Amniotic stem cell (primary cell): ENCODE data around the gene EPHA8.

Experiments
- DNase-seq: peaks from one replicate; lab custom pipeline; 2025; lab: John Stamatoyannopoulos, UW

Gene EPHA8

GRCh38 chr1:22562584-22563583 is at the start of gene EPHA8:
Gene EPHA8 (plus strand): TSS chr1:22563489. CDS start chr1:22563636, 147 bp downstream.
- DNase-seq, result no peak

GRCh38 chr1:22516906-22517571 is 46.2 kb upstream of the EPHA8 start:
- no peak for DNase-seq

GRCh38 chr1:22517956-22518355 is 45.3 kb upstream of the EPHA8 start:
- DNase-seq, result no peak

GRCh38 chr1:22518379-22518778 is 44.9 kb upstream of the EPHA8 start:
- no peak for DNase-seq

- DNase-seq, result no peak
These were observed 42.4 kb upstream of the EPHA8 start for GRCh38 chr1:22520871-22521270.

GRCh38 chr1:22521692-22522091 is 41.6 kb upstream of the EPHA8 start:
- DNase-seq, result no peak

- DNase-seq, result no peak
These were observed 41.0 kb upstream of the EPHA8 start for GRCh38 chr1:22522221-22522743.

GRCh38 chr1:22524481-22524880 is 38.8 kb upstream of the EPHA8 start:
- no peak for DNase-seq

- no peak for DNase-seq
These were observed 38.1 kb upstream of the EPHA8 start for GRCh38 chr1:22525211-22525610.

- DNase-seq, result no peak
These were observed 37.6 kb upstream of the EPHA8 start for GRCh38 chr1:22525646-22526045.

- DNase-seq, result no peak
These were observed 37.2 kb upstream of the EPHA8 start for GRCh38 chr1:22526098-22526497.

GRCh38 chr1:22526677-22527076 is 36.6 kb upstream of the EPHA8 start:
- no peak for DNase-seq

- DNase-seq, result no peak
These were observed 36.2 kb upstream of the EPHA8 start for GRCh38 chr1:22527122-22527521.

- no peak for DNase-seq
These were observed 35.6 kb upstream of the EPHA8 start for GRCh38 chr1:22527555-22528296.

GRCh38 chr1:22528451-22528850 is 34.8 kb upstream of the EPHA8 start:
- DNase-seq, result no peak

GRCh38 chr1:22529901-22530621 is 33.2 kb upstream of the EPHA8 start:
- DNase-seq, result no peak

- DNase-seq, result no peak
These were observed 32.6 kb upstream of the EPHA8 start for GRCh38 chr1:22530715-22531114.

GRCh38 chr1:22531251-22531650 is 32.0 kb upstream of the EPHA8 start:
- no peak for DNase-seq

- DNase-seq, result no peak
These were observed 29.9 kb upstream of the EPHA8 start for GRCh38 chr1:22533244-22533895.

GRCh38 chr1:22534951-22535350 is 28.3 kb upstream of the EPHA8 start:
- DNase-seq, result no peak

GRCh38 chr1:22535399-22535798 is 27.9 kb upstream of the EPHA8 start:
- no peak for DNase-seq
